Measurements from ENCODE around the gene MCUB.
"Not testable (repeated sequence)": the region's sequence is repeated elsewhere in the genome, so short reads cannot be mapped to it uniquely, and the experiment has no call there.

Gene MCUB

DNA sequence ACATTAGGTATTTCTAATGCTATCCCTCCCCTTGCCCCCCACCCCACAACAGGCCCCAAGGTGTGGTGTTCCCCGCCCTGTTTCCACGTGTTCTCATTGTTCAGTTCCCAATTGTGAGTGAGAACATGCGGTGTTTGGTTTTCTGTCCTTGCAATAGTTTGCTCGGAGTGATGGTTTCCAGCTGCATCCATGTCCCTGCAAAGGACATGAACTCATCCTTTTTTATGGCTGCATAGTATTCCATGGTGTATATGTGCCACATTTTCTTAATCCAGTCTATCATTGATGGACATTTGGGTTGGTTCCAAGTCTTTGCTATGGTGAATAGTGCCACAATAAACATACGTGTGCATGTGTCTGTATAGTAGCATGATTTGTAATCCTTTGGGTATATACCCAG, 20.0 kb downstream of the MCUB start:
- not testable (repeated sequence) for DNase-seq

- DNase-seq: peak; percentile 47
These were observed 28.1 kb downstream of the MCUB start for GRCh38 chr4:109588176-109588575.

DNA sequence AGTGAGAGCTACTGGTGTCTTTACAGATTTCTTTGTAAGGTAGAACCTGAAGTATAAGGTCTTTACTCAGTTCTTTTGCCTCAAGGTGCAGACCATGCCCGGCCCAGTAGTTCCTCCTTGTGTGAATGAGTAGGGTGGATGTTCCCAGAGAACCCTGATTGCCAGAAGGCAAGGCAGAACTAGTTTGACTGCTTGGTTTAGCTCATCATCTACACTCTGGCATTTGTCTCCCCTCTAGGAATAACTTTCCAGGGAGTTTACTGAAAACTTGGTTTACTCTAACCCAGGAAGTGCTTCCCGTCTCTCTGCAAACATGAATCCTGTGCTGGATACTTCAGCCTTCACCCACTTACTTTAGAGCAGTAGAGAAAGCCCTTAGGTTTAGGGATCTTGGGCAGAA, 29.1 kb downstream of the MCUB start:
- no peak for DNase-seq

DNA sequence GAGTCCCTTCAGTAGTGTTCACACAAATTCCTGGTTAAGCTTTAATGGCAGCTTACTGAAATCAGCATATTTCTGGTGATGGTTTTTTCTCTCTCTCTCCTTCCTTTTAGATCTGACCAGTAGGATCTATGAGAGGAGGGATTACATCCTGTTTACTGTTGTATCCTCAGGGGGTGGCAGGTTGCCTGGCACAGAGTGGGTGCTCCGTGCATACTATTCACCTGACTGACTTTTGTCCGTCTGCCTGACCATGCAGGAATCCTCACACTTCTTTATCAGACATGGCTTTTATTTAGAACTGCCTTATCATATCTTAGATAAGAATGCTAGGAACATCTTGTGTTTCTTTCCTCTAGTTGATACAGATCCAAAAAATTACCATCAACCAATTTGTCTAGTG, 29.6 kb downstream of the MCUB start:
- no peak for DNase-seq

GRCh38 chr4:109590905-109591304, 30.9 kb downstream of the MCUB start:
- no peak for DNase-seq

DNA sequence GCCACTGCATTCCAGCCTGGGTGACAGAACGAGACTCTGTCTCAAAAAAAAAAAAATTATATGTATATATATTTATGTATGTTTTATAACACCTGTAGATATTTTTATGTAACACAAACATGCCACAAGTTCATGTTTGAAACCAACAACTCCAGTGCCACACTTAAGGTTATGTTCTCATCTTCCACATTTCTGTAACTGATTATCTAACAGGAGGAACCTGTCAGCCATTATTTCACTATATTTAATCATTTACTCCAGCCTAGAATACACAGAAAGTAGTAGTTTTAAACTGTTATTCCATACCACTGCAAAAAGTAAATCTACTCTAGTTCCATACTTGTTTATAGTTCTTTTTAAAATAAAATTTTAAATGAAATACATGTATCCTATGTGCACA, 32.3 kb downstream of the MCUB start:
- no peak for DNase-seq

DNA sequence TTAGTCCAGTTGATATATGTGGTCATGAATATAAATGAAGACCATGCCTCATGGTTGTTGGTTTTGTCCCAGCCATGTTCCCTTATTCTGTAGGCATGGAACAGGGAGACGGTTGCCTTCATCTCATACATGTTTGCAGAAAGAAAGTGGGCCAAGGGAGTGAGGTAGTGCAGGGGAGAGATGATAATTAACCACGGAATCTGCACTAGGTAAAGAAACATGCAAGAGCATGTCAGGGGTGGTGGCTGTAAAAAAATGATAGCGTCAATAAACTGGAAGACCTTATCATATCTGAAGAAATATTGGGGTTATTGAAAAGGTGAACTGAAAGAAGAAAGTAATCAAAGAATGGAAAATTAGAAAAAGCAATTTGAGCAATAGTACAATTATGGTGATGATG, 35.1 kb downstream of the MCUB start:
- not testable (repeated sequence) for DNase-seq

GRCh38 chr4:109596420-109597085, 36.5 kb downstream of the MCUB start:
- DNase-seq: not testable (repeated sequence)

GRCh38 chr4:109599046-109599652, 39.1 kb downstream of the MCUB start:
- no peak for DNase-seq

DNA sequence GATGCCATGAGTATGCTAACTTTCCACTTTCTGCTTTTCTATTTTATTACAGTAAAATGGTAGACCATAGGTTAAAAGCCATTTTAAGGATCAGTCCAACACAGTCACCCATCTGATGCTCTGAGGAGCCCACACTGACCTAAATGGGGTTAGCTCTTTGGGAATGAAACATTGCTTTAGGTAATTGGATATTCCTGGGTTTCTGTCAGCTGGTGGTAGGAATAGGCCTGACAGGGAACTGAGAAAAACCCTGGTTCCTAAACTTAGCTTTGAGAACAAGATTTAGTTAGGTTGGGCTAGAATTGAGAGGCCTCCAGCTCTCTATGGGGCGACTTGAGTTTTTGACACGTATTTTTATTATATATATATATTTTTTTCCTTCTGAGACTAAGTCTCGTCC, 40.4 kb downstream of the MCUB start:
- no peak for DNase-seq

DNA sequence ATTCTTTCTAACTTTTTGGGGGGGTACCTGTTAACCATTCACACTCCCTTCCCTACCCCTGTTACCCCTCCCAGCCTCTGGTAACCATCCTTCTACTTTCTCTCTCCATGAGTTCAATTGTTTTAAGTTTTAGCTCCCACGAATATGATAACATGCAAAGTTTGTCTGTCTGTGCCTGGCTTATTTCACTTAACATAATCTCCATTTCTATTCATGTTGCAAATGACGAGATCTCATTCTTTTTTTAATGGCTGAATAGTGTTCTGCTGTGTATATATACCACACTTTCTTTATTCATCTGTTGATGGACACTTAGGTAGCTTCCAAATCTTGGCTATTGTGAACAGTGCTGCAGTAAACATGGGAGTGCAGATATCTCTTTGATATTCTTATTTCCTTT, 41.3 kb downstream of the MCUB start:
- no peak for DNase-seq

- DNase-seq: no peak
These were observed 47.9 kb downstream of the MCUB start for GRCh38 chr4:109607976-109608375.

DNA sequence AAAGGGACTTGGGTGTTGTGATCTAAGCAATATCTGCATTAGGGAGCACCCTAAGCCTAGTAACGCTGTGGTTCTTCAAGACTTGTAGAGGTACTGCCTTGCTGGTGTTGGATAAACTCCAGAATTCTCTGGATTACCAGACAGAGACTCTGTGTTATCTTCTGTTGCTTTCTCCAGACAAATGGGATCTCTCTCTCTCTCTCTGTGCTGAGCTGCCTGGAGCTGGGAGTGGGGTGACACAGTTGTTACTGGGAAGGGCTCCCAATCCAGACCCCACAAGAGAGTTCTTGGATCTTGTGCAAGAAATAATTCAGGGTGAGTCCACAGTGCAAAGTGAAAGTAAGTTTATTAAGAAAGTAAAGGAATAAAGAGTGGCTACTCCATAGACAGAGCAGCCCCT, 48.8 kb downstream of the MCUB start:
- DNase-seq: no peak

DNA sequence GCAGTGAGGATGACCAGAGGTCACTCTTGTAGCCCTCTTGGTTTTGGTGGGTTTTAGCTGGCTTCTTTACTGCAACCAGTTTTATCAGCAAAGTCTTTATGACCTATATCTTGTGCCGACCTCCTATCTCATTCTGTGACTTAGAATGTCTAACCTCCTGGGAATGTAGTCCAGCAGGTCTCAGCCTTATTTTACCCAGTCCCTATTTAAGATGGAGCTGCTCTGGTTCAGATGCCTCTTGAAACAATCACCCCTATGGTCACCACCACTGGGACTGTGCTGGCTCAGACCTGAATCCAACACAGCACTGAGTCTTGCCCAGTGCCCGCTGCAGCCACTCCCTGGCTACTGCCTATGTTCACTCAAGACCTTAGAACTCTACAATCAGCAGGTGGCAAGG, 49.4 kb downstream of the MCUB start:
- DNase-seq: no peak

DNA sequence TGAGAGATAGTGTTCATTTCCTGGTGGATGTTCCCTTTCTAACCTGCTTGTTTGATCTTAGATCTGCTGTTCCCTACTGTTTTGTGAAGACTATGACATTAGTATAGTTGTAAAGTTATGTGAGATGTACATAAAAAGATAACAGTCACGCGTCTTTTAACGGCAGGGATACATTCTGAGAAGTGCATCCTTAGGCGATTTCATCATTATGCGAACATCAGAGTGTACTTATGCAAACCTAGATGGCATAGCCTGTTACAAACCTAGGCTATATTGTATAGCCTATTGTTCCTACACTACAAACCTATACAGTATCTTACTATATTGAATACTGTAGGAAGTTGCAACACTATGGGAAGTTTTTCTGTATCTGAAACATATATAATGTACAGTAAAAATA, 50.4 kb downstream of the MCUB start:
- DNase-seq: no peak

GRCh38 chr4:109611045-109611646, 51.1 kb downstream of the MCUB start:
- DNase-seq: no peak

GRCh38 chr4:109614015-109614414, 54.0 kb downstream of the MCUB start:
- no peak for DNase-seq

GRCh38 chr4:109614466-109614865, 54.4 kb downstream of the MCUB start:
- no peak for DNase-seq

DNA sequence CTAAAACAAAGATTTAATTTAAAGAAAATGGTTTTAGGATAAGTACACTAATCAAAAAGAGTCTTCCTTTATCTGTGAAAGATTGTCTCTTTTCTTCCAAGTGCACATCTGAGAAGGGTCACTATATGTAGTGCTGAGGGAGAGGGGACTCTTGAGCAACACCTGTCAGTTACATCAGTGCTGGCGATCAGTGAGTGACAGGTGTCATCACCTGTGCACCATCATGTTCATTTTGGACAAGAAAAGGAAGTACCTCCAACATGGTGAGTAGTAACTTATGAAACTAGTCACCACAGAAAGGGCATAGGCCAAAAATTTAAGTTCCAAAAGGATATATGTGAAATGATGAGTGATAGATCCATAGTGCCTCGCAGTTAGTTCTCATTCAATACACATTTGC, 55.7 kb downstream of the MCUB start:
- no peak for DNase-seq

DNA sequence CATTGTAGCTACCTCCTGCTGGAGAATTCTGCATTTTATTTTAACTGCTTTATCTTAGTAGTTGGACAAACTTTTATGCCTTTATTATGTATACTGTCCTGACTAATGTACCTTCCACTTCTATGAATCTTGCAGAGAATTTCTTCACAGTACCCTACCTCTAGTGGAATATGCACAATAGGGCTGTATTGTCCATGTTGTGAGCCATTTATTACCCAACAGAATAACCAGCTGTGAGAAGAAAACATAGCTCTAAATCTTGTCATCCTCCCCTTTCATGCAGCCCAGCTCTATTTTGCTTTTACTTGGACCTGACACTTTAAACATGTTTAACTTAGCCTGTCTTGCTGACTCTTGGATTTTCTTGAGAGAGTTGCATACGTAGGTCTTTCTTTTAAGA, 56.2 kb downstream of the MCUB start:
- DNase-seq: no peak

DNA sequence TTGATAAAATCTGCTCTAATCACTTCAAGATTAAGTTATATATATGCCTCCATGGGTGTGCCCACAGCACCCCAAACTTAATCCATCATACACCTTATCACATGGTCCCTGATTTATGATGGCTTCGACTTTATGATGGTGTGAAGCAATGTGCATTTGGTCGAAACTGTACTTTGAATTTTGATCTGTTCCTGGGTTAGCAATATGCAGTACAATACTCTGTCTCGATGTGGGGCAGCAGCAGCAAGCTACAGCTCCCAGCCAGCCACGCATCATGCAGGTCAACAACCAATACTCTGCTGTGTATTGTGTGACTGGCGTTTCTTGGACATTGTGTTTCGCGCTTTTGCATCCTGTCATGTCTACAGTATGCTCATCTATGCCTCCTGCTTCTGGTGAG, 62.6 kb downstream of the MCUB start:
- no peak for DNase-seq

DNA sequence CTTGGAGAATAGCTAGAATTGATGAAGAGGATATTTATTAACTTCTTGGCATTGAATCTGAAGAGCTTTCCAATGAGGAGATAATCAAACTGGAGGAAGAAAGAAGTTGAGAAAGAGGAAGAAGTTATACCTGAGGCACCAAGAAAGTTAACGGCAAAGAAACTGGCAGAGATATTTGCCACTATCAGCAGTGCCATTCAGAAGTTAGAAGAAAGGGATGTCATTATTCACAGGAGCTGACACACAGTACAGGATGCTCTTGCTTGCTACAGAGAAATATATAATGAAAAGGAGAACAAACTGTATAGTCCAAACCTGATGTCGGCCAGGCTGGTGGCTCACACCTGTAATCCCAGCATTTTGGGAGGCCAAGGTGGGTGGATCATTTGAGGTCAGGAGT, 64.5 kb downstream of the MCUB start:
- DNase-seq: no peak

DNA sequence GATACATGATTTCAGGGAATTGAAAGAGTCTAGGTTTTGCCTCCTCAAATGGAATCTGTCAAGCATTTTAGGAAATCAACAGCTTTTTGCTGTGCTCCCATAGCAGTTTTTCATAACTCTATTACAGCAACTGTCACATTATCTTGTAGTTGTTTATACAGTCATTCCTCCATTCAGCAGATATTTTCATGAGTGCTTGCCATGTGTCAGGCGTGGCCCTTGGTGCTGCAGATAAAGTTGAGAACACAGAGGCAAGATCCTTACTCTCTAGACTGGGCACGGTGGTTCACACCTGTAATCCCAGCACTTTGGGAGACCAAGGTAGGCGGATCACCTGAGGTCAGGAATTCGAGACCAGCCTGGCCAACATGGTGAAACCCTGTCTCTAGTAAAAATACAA, 67.3 kb downstream of the MCUB start:
- DNase-seq: no peak

DNA sequence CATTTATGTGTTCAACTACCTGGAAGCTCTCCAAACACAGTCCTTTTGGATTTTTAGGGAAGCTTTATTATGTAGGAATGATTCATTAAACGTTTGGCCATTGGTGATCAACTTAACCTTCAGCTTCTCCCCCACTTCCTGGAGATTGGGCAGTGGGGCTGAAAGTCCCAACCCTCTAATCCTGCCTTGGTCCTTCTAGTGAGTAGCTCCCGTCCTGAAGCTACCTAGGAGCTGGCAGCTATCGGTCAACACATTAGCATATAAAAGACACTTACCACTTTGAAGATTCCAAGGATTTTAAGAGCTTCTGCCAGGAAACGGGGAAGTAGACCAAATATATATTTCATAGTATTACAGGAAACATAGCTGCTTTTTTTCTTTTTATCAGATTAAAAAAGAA, 69.7 kb downstream of the MCUB start:
- no peak for DNase-seq
